HCT116 (cell line): ENCODE data around the gene HMGCL.

Experiments
- EZH2 ChIP-seq: fragments of 200-600 bp; sonication (generic); IDR thresholded peaks from 2 replicates; pipeline ENCODE4 v1.6.1; 2017; ENCODE audit warnings: antibody characterized with exemption, mixed run types
- EZH2phosphoT487 ChIP-seq: fragments of 200-600 bp; IDR thresholded peaks from 2 replicates; pipeline ENCODE4 v1.6.1; 2018; ENCODE audit warnings: antibody characterized with exemption, borderline replicate concordance
- POLR2A ChIP-seq: IDR thresholded peaks from 2 replicates; pipeline ENCODE4 v1.7.0; 2011; ENCODE audit warnings: borderline replicate concordance; ENCODE audit not compliant: insufficient read depth, insufficient read length; ENCODE audit errors: extremely low read depth
- POLR2AphosphoS5 ChIP-seq: IDR thresholded peaks from 2 replicates; pipeline ENCODE4 v1.6.1; 2011; ENCODE audit warnings: mild to moderate bottlenecking, low read depth, low read length, moderate library complexity
- TCF7L2 ChIP-seq: IDR thresholded peaks from 2 replicates; pipeline ENCODE4 v1.7.0; 2011; ENCODE audit warnings: borderline replicate concordance, inconsistent platforms; ENCODE audit not compliant: insufficient read depth, insufficient read length; ENCODE audit errors: extremely low read depth
- TF ChIP-seq, protein P1 (sequence below), 3 experiments: fragments of 200-600 bp in 1 of 3; sonication (generic) in 1 of 3; IDR thresholded peaks in 2 of 3; conservative IDR thresholded peaks in 1 of 3; 2 replicates each; pipeline ENCODE4 v1.5.1; 2012 to 2017; ENCODE audit warnings: low read depth in 2 of 3, low read length in 2 of 3, antibody characterized with exemption in 1 of 3, borderline replicate concordance in 1 of 3, control low read depth in 1 of 3, mild to moderate bottlenecking in 1 of 3, mixed read lengths in 1 of 3, mixed run types in 1 of 3, moderate library complexity in 1 of 3; ENCODE audit not compliant: insufficient read depth in 1 of 3

DNA sequence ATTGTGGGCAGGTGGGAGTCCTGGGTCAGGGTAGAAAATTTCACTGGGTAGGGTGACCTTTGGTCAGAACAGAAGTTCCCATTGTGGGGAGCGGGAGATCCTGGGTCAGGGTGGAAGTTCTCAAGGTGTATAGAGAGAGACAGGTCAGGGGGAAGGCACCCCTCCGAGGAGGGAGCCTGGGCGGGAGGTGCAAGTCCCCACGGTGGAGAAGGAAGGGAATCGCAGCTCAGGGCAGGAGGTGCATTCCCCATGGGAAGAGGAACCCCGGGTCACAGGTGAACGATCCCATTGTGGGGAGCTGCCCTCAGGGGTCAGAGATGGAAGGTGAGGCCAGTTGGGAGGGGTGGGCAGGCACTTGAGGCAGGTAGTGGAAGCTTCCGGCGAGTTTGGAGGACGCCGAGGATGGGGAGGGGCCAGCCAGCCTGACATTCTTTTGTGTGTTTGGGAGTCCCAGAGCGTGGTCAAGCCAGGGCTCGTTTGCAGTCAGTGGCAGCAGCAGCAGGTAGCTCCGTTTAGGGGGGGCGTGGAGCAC is 33.6 kb downstream of the HMGCL start:
- TF ChIP-seq POLR2A (no peak), TCF7L2 (no peak), POLR2AphosphoS5 (no peak), EZH2 (no peak), EZH2phosphoT487 (no peak)
- TF ChIP-seq, protein P1, sequence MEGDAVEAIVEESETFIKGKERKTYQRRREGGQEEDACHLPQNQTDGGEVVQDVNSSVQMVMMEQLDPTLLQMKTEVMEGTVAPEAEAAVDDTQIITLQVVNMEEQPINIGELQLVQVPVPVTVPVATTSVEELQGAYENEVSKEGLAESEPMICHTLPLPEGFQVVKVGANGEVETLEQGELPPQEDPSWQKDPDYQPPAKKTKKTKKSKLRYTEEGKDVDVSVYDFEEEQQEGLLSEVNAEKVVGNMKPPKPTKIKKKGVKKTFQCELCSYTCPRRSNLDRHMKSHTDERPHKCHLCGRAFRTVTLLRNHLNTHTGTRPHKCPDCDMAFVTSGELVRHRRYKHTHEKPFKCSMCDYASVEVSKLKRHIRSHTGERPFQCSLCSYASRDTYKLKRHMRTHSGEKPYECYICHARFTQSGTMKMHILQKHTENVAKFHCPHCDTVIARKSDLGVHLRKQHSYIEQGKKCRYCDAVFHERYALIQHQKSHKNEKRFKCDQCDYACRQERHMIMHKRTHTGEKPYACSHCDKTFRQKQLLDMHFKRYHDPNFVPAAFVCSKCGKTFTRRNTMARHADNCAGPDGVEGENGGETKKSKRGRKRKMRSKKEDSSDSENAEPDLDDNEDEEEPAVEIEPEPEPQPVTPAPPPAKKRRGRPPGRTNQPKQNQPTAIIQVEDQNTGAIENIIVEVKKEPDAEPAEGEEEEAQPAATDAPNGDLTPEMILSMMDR (IDR thresholded peaks at IDR 0.05 in 2 of 3, conservative IDR thresholded peaks at IDR 0.05 in 1 of 3; ENCODE audit: borderline replicate concordance in 1 of 3, insufficient read depth in 1 of 3, low read depth in 2 of 3, low read length in 2 of 3), result no peak
